ENCODE measurements around the gene CACNA1I.

CACNA1I gene

DNA sequence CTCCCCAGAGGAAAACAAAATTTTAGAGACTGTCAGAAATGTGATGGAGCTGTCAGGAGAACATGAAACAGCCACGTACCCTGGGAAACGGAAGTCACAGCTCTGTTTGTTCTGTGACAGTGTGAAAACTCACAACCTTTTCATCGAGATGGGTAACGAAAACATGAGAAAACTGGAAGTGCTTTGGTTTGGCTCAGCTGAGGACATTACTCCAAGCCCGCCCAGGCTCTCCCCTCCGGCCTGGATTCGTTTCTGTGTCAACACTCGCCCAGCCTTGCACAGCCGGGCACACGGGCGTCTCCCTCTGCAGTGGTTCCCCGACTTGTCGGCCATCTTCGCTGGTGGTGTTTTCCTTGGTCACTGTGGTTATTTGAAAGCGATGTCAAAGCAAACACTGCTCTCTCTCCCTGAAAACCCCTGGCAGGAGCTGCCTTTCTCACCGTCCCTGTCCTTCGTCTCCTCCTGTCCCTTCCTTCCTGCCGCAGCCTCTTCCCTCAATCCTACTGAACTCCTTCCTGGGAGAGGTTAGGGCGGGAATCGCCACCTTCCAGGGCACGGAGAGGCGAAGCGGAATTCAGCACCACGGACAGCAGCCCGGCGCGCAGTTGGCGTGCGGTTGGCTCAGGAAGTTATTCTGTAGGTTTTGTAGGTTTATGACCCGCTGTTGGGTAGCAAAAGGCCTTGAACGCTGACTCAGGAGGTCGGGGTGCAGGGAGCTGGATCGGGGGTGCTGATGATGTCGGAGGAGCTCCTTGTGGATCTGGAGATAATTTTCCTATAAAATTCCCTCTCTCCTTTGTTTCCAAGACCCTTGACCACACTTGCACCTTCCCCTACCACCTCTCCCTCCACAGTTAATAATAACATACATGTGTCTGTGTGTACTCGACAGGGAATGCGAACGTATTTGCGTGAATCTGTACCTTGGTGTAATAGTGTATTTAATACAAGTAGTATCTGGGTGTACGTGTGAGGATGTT is 24.9 kb upstream of the CACNA1I start:
- H3K27me3 ChIP-seq (ENCODE audit: control insufficient read depth, insufficient read depth, low read length) = peaks cover 7% of the 10 kb centered on the region
- H3K27ac ChIP-seq (ENCODE audit: low read depth, low read length) = no peak overlapping the region
- no peak overlapping the region for H3K9ac ChIP-seq (ENCODE audit: low read length)

DNA sequence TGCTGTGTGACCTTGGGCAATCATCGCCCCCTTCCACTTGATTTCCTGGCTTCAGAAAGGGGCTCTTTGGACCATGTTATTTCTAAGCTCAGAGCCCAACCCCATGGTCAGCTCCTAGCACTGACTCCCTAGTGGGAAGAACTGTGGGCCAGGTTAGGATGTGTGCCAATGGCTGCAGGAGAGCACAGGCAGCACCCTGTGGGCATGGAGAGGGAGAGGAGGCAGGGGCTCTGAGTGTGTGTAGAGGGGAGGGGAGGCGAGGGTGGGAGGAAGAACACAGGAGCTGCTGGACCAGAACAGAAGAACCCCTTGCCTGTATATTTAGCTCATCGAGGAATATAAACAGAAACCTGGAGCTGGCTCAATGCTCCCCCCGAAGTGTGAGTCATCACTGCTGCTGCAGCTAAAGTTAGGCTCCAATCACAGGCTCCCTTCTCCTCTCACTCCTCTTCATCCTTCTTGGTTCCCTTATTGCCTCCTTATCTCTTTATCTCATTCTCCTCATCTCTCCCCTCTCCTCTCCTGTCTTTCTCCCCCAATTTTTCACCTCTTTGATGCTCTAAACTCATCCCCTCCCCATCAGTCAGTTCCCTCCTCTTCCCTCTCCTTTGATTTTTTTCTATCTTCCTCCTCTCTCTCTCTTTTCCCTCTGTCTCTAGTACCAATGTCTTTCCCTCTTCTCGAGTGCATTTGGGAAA is 23.5 kb upstream of the CACNA1I start:
- no peak overlapping the region for H3K27ac ChIP-seq (ENCODE audit: low read depth, low read length)
- no peak overlapping the region for H3K4me3 ChIP-seq (ENCODE audit: low read length)
- H3K4me1 ChIP-seq (ENCODE audit: control insufficient read depth, insufficient read depth, low read length) = no peaks in the 10 kb centered on the region
- peaks cover 10% of the 10 kb centered on the region for H3K27me3 ChIP-seq (ENCODE audit: control insufficient read depth, insufficient read depth, low read length)
- no peak overlapping the region for H3K9ac ChIP-seq (ENCODE audit: low read length)
- no peaks in the 10 kb centered on the region for H3K36me3 ChIP-seq (ENCODE audit: control insufficient read depth, insufficient read depth, low read length)

More for the DNA sequence above, 24.9 kb upstream of the CACNA1I start:
- Histone ChIP-seq H3K4me1 (ENCODE audit: control insufficient read depth, insufficient read depth, low read length) (no peaks in the 10 kb centered on the region), H3K4me3 (ENCODE audit: low read length) (no peak overlapping the region), H3K36me3 (ENCODE audit: control insufficient read depth, insufficient read depth, low read length) (no peaks in the 10 kb centered on the region)

DNA sequence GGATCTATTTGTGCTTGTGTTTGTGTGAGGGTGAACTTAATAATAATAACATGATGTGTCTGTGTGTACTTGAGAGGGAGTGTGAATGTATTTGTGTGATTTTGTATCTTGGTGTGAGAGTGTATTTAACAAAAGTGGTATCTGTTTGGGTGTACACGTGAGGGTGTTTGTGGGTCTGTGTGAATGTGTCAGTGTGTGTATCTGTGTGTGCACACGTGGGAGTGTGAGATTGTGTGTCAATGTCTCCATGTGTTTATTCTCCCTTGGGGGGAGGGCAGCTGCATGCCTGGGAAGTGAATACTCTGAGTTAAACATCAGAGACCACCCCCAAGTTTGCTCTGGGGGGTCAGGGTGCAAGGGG is 23.0 kb upstream of the CACNA1I start:
- Histone ChIP-seq H3K27me3 (ENCODE audit: control insufficient read depth, insufficient read depth, low read length) (peaks cover 10% of the 10 kb centered on the region), H3K27ac (ENCODE audit: low read depth, low read length) (no peak overlapping the region), H3K9ac (ENCODE audit: low read length) (no peak overlapping the region), H3K36me3 (ENCODE audit: control insufficient read depth, insufficient read depth, low read length) (no peaks in the 10 kb centered on the region), H3K4me1 (ENCODE audit: control insufficient read depth, insufficient read depth, low read length) (no peaks in the 10 kb centered on the region), H3K4me3 (ENCODE audit: low read length) (no peak overlapping the region)

DNA sequence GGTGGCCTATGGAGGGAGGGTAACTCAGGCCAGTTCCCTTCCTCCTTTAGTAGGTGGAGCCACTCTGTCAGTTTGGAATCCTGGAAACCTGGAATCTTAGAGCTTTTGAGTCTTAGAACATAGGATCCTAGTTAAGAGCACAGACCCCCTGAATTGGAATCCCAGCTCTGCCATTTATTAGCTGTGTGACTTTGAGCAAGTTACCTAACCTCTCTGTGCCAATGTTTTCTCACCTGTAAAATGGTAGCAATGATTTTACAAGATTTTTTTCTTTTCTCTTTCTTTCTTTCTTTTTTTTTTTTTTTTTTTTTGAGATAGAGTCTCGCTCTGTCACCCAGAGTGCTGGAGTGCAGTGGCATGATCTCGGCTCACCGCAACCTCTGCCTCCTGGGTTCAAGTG is 17.1 kb upstream of the CACNA1I start:
- Histone ChIP-seq H3K9ac (ENCODE audit: low read length) (no peak overlapping the region), H3K27me3 (ENCODE audit: control insufficient read depth, insufficient read depth, low read length) (peaks cover 26% of the 10 kb centered on the region), H3K4me1 (ENCODE audit: control insufficient read depth, insufficient read depth, low read length) (no peaks in the 10 kb centered on the region), H3K27ac (ENCODE audit: low read depth, low read length) (no peak overlapping the region), H3K36me3 (ENCODE audit: control insufficient read depth, insufficient read depth, low read length) (no peaks in the 10 kb centered on the region), H3K4me3 (ENCODE audit: low read length) (no peak overlapping the region)

DNA sequence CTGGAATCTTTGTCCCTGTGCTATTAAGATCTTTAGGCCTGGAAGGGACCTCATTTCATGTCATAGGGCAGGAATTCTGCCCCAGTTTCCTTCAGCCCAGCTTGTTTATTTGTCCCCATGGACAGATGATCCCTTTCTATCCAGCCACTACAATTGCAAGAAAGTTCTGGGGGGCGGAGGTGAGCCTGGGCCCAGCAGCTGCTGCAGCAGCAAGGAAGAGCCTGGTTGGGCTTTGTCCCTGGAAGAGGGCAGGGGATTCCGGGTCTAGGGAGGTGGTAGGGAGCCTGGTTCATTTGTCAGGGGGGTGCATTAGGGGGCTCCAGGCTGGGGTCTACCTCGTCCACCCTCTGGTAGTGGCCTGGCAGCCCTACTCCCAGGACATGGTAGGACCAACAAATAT is 16.4 kb upstream of the CACNA1I start:
- Histone ChIP-seq H3K27me3 (ENCODE audit: control insufficient read depth, insufficient read depth, low read length) (peaks cover 34% of the 10 kb centered on the region), H3K36me3 (ENCODE audit: control insufficient read depth, insufficient read depth, low read length) (no peaks in the 10 kb centered on the region), H3K9ac (ENCODE audit: low read length) (no peak overlapping the region), H3K4me3 (ENCODE audit: low read length) (no peak overlapping the region), H3K4me1 (ENCODE audit: control insufficient read depth, insufficient read depth, low read length) (no peaks in the 10 kb centered on the region), H3K27ac (ENCODE audit: low read depth, low read length) (no peak overlapping the region)

DNA sequence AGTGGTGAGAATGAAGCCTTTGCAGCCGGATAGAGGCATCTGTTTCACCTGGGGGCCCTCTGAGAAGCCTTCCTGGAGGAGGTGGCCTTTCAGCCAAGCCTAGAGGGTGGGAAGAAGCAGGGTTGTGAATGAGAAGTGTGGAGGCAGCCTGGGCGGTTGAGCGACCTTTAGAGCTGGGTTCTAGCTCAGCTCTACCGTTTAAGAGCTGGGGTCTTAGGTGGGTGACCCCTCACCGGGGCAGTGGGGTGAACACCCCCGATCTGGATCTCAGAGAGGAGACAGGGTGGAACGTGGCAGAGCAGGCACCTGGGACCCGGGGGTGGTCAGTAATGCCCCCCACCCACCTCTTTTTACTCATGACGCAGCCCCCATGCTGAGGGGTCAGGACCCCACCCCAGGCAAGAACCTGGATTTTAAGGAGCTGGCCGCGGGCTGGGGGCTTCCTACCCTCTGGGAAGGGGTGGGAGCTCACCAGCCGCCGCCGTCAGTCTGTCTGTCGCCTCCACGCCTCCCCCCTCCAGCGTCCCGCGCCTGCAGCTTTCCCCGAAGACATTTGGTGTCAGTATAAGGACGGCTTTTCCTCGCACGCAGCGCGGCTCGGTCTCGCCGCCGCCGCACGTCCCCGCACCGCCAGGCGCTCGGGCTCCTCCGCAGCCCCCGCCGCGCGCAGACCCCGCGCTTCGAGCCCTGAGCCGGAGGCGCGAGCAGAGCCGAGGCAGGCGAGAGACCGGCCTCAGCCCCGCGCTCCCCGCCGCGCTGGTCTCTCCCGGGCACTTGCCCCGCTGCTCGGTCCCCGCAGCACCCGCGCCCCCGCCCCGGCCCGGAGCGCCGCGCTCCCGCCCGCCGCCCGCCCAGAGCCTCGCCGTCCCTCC is 13.3 kb upstream of the CACNA1I start:
- no peak overlapping the region for H3K27ac ChIP-seq (ENCODE audit: low read depth, low read length)
- H3K4me3 ChIP-seq (ENCODE audit: low read length) = no peak overlapping the region
- H3K9ac ChIP-seq (ENCODE audit: low read length) = no peak overlapping the region
- no peaks in the 10 kb centered on the region for H3K4me1 ChIP-seq (ENCODE audit: control insufficient read depth, insufficient read depth, low read length)
- peaks cover 27% of the 10 kb centered on the region for H3K27me3 ChIP-seq (ENCODE audit: control insufficient read depth, insufficient read depth, low read length)
- no peaks in the 10 kb centered on the region for H3K36me3 ChIP-seq (ENCODE audit: control insufficient read depth, insufficient read depth, low read length)

DNA sequence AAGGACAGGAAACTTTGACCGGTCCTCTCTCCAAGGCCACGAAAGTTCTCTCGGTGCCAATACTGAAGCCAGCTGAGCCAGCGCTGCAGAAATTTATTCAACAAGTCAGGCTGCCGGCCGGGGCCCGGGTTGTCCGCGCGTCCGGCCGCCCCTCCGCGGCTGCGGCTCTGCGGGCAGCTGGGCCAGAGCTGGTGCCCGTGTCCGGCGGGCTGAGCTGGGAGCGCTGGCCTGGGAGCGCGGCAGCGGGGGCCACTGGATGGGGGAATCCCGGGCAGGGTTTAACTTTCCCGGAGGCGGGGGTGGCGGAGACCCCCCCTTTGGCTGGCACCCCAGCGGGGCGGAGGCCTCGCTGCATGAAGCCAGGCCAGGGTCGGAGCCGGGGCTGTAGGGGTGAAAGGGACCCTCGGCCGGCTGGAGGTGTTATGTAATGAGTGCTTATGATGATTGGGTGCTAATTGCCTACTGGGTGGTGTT is 12.3 kb upstream of the CACNA1I start:
- H3K4me1 ChIP-seq (ENCODE audit: control insufficient read depth, insufficient read depth, low read length) = no peaks in the 10 kb centered on the region
- peaks cover 23% of the 10 kb centered on the region for H3K27me3 ChIP-seq (ENCODE audit: control insufficient read depth, insufficient read depth, low read length)
- no peaks in the 10 kb centered on the region for H3K36me3 ChIP-seq (ENCODE audit: control insufficient read depth, insufficient read depth, low read length)
- H3K4me3 ChIP-seq (ENCODE audit: low read length) = no peak overlapping the region
- no peak overlapping the region for H3K9ac ChIP-seq (ENCODE audit: low read length)
- H3K27ac ChIP-seq (ENCODE audit: low read depth, low read length) = no peak overlapping the region

DNA sequence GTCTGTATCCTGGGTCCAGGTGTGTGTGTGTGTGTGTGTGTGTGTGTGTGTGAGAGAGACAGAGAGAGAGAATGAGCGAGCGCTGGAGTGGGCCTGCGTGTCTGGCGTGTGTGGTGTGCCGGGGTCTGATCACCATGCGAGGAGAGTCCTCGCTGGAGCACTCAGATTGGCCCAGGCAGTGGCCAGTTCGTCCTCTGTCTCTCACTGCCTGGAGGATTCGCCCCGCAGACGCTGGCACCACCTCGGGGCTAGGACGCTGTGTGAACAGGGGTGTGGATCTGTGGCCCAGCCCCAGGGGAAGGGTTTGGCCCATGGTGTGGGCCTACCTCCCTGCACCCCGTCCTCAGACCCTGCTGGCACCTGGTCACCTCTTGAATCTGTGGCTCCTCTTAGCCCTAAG is 11.6 kb upstream of the CACNA1I start:
- Histone ChIP-seq H3K36me3 (ENCODE audit: control insufficient read depth, insufficient read depth, low read length) (no peaks in the 10 kb centered on the region), H3K4me1 (ENCODE audit: control insufficient read depth, insufficient read depth, low read length) (no peaks in the 10 kb centered on the region), H3K4me3 (ENCODE audit: low read length) (no peak overlapping the region), H3K9ac (ENCODE audit: low read length) (no peak overlapping the region), H3K27me3 (ENCODE audit: control insufficient read depth, insufficient read depth, low read length) (peaks cover 23% of the 10 kb centered on the region), H3K27ac (ENCODE audit: low read depth, low read length) (no peak overlapping the region)

DNA sequence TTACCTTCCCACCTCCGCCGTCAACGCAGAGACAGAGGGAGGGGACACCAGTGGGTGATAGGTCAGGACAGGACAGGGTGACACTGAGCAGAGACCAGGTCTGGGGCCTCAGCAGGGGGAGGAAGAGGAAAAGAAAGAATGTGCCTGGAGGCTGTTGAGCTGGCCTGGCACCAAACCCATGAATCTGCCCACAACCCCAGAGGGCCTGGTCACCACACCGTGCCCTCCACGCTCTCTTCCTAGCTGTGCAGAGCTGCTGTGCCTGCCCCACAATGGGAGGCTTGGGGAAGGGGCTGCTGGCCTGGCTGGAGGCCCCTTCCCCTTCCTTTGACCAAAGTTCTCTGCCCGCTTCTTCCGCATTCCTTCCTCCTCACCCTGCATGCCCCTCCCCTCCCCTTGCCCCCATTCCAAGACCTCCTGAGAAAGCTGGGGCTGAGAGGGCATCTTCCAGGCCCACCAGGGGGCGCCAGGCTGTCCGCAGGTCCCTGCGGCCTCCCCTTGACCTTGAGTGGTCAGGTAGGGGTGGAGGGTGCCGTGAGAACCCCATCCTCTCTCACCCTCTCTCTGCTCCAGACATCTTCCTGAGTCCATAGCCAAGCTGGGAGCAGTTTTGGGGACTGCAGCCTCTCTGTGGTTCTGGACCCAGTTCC is 11.0 kb upstream of the CACNA1I start:
- Histone ChIP-seq H3K27me3 (ENCODE audit: control insufficient read depth, insufficient read depth, low read length) (peaks cover 25% of the 10 kb centered on the region), H3K4me3 (ENCODE audit: low read length) (no peak overlapping the region), H3K4me1 (ENCODE audit: control insufficient read depth, insufficient read depth, low read length) (no peaks in the 10 kb centered on the region), H3K9ac (ENCODE audit: low read length) (no peak overlapping the region), H3K27ac (ENCODE audit: low read depth, low read length) (no peak overlapping the region), H3K36me3 (ENCODE audit: control insufficient read depth, insufficient read depth, low read length) (no peaks in the 10 kb centered on the region)

DNA sequence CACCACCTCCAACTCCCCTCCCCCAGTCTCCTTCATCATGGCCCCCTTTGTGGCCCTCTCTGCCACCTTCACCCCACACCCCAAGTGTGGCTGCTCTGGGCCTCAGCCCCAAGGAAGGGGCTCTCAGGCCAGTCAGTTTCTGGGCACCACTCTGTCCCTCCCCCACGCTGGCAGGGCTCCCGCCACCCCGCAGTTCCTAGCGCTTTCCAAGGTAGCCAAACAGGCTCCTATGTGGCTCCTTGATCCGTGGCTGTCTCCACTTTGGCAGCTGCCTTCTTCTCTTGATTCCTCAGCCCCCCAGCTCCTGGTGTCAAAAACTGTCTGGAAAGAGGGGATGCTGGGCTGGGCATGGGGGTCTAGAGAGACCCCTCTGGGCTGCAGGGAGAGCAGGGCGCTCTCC is 10.4 kb upstream of the CACNA1I start:
- H3K27me3 ChIP-seq (ENCODE audit: control insufficient read depth, insufficient read depth, low read length) = peaks cover 25% of the 10 kb centered on the region
- H3K9ac ChIP-seq (ENCODE audit: low read length) = no peak overlapping the region
- no peaks in the 10 kb centered on the region for H3K36me3 ChIP-seq (ENCODE audit: control insufficient read depth, insufficient read depth, low read length)
- H3K27ac ChIP-seq (ENCODE audit: low read depth, low read length) = no peak overlapping the region
- H3K4me1 ChIP-seq (ENCODE audit: control insufficient read depth, insufficient read depth, low read length) = no peaks in the 10 kb centered on the region
- no peak overlapping the region for H3K4me3 ChIP-seq (ENCODE audit: low read length)

DNA sequence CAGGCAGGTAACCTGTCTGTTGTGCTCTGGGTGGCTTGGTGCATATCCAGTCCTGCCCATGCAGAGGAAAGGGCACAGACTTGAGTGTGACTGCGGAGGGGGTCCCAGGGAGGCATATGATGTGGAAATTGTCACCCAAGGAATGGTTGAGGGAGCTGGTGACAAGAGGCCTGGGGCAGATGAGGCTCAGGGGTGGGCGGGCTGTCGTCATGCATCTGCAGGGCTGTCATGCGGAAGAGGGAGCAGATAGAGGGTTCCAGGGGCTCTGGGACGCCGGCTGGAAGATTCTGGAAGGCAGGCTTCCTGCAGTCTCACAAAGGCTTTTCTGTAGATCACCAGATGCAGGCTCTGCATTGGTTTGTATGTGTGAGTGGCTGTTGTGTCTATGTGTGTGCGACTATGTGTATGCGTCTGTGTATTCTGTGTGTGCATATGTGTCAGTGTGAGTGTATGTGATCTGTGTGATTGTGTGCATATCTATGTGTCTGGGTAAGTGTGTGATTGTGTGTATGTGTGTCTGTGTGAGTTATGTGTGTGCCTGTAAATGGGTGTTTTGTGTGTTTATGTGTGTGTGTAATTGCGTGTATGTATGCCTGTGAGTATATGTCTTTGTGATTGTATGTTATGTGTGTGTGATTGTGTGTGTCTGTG is 7.6 kb upstream of the CACNA1I start:
- no peaks in the 10 kb centered on the region for H3K36me3 ChIP-seq (ENCODE audit: control insufficient read depth, insufficient read depth, low read length)
- H3K27me3 ChIP-seq (ENCODE audit: control insufficient read depth, insufficient read depth, low read length) = peaks cover 12% of the 10 kb centered on the region

More for the DNA sequence above, 7.6 kb upstream of the CACNA1I start:
- no peak overlapping the region for H3K9ac ChIP-seq (ENCODE audit: low read length)
- H3K27ac ChIP-seq (ENCODE audit: low read depth, low read length) = no peak overlapping the region
- no peak overlapping the region for H3K4me3 ChIP-seq (ENCODE audit: low read length)
- H3K4me1 ChIP-seq (ENCODE audit: control insufficient read depth, insufficient read depth, low read length) = no peaks in the 10 kb centered on the region
